NCI-H146 treated with DMSO at 0.1 percent for 48 hours (cell line): ENCODE results near the gene OAF.

Source experiments
- DNase-seq: peaks from one replicate; lab custom pipeline; 2025; ENCODE audit not compliant: unreplicated experiment; lab: John Stamatoyannopoulos, UW

Gene OAF

DNA sequence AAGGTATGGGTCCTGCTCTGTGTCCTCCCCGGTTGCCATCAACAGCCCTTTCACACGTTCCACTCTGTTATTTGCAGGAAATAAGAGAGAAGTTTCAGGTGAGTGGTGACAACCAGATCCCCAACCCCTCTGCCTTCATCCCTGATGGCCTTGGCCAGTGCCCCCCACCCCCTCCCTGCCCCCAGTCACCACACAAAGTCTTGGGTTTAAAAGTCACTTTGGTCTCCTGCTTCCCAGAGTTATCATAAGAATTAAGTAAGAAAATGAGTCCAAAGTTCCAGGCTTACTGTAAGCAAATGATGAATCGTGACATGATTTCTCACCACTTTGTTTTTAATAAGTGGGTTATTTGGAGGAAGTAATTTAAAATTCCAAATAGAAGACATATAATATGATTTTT, 9.2 kb upstream of the OAF start:
- no peak for DNase-seq

DNA sequence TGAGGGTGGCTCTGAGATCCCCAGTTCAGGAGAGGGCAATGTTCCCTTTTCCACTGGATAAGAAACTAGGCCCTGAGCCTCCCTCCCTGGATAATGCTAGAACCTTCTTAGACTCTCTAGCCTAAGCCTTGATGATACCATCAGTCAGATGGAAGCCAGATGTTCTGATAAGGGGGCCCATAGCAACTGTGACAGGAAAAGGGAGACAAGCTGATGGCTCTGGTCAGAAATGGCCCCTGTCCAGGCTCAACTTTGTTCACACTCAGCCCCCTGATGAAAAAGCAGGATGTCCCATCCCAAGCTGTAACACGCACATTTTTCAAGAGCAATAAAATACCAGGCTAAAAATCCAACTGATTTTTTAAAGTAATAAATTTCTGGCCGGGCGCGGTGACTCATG, 7.2 kb upstream of the OAF start:
- DNase-seq = no peak

DNA sequence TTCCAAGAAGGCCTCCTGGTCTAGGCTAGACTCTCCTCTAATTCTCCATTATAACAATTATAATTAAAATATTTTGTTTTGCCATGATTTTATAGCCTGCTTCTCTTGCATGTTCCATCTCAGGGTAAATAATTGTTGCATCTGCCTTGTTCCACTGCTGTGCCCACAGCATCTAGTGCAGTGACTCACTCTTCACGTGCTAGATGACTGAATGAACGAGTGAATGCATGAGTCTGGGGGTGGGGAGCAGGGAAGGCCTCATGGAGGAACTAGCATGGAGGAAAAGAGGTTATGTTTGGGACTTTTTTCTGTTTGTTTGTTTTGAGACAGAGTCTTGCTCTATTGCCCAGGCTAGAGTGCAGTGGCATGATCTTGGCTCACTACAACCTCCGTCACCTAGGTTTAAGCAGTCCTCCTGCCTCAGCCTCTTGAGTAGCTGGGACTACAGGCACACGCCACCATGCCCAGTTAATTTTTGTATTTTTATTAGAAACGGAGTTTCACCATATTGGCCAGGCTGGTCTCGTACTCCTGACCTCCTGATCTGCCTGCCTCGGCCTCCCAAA, 5.2 kb upstream of the OAF start:
- no peak for DNase-seq

DNA sequence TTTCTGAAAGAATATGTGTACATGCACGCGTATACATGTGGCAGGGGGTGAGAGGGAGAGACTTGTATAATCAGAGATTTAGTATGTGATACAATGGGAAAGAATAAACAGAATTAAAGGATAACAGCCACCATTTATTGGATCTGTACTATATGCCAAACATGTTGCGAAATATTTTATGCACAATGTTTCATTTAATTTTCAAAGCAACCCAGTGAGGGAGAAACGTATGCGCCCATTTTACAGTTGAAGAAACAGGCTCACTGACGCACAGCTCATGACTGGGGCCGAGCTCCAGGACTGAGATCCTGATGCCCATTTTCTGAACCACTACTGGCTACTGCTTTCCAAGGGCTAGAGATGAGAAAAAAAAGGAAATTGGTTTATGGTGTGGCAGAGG, 3.3 kb upstream of the OAF start:
- DNase-seq = no peak

DNA sequence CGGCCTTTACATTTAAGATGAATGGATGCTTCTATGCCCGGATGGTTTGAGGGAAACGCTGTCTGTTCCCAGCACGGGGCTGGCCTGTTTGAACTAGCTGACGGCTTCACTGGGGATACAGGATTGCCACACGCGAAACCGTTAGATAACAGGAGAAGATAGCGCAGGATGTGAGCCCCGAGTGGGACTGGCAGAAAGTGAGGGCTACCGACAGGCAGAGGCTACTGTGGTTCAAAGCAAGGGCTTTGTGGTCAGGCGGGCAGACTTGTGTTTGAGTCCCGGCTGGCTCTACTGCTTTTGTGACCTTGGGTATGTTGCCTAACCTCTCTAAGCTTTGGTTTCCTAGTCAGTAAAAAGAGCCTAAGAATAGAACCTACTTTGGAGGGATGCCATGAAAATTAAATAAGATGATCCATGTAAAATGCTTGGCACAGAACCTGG, 2.8 kb upstream of the OAF start:
- DNase-seq = no peak

DNA sequence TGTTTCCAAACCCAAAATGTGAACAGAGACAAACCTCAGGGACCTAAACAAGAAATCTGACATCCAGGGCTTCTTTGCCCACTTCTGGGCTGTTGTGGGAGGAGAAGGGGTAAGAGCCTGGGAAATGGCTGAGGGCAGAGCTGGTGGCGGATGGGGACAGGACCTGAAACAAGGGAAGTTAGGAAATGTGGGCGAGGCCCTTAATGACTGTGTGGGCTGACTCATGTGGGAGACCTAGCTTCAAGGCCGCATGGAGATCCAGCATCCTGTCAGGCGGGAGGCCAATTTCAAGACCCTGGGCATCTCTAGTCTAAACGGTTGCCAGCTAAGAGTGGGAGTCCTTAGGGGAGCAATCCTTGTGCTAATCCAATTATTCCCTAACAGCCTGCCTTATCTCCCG, 2.1 kb upstream of the OAF start:
- no peak for DNase-seq

DNA sequence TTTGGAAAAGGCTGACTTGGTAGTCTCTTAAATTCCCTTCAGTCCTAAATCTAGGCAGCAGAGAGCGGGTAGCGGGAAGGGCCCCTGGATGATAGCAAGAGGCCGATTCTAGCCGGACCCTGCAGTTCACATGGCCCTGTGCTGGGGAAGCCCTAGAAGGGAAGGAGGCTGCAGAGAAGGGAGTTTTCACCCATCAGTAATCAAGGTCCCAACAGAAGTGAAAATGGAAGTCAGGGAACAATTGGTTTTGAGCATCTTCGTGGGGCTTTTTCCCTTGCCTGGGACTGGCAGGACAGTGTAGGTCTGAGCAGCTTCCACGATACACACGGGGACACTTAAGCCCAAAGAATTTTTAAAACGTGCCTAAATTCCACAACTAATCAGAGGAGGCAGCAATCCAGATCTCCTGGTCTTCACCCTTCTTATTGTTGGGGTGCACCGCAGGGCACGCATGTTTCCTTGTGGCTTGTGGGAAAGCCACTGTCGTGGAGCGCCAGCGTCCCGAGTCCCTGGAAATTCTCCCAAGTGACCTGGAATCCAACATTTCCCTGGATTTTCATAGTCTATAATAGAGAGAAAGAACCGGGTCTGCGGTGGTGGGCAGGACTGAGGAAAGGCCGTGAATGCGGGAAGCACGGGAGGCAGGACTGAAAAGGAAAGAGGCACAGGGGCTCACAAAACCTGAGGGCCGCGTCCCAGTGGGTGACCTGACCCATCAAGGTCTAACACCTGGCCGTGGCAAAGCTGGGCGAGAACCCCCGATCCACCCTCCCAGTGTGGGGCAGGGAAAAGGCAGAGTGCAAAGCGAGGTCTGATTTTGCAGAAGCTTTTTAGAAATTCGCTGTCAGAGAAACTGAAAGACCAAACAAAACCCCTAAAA, 846 bp upstream of the OAF start:
- no peak for DNase-seq

DNA sequence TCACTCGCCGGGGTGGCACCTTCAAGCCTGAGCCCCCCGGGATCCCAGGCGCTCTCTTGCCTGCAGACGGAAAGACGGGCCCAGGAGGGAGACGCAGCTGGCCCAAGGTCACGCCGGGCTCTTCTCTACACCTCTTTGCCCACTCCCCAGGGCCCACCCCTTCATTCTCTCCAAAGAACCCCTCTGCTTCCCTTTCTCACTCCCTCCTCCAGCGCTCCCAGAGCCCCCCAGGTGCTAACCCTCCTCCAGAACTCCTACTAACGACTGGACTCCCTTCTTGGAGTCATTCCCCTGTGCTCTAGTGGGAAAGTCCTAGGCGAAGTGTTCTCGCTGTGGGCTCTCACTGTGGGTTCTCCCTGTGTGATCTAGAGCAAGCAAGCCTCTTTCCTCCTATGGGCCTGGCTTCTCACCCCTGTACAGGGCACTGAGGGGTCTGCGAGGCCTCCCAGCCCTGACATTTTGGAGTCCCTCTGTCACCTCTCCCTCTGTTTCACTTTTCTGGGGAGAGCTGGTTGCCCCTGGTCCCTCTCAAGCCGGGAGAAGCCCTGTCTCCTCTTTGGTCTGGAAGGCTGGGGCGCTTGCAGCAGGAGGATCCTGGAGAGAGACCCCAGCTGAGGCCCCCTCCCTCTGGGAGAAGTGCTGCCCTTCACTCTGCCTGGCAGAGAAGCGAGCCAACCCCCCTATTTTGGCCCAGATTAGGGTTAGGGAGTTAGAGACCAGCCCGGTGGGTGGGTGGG, 858 bp downstream of the OAF start:
- no peak for DNase-seq

DNA sequence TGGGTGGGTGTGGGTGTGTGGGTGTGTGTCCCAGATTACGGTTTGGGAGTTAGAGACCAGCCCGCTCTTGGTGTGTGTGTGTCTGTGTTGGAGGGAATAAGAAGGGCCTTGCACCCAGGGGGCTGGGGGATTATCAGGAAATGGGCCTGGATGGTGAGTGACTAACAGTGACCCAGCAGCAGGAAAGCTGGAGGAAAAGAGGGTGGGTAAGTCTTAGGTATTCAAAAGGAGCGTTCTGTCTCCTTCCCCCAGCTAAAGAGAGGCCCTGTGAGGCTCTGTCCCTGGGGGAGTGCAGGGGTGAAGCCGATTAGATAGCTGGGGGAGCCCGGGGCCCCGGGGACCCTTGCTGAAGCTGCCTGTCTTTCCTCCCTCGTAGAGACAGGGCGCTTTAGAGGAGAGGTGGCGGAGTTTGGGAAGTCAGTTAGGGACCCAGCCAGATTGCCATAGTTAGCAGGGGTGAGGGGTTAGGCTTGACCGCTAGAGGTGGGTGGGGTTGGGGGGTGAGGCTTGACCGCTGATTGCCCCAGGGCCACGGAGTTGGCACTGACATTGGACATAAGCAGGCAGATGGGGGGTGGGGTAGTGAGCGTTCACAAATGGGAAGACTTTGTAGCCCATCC, 1.5 kb downstream of the OAF start:
- DNase-seq = no peak

DNA sequence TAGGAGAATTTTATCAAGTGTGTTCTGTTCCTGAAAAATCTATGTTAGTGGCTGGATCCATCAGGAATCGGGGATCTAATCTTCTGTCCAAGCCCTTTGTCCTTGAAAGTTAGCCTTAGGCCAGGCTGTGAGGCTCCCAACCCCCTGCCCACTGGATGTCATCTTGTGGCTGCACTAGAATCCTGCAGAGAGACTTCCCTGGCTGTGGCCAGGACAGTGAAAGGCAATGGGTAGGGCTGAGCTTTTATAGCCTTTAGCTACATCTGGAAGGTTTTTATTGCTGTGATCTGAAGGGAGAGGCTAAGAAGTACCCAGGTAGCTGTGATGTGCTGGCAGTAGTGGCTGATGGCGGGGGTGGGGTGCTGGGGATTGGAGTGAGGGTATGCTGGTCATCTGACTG, 2.1 kb downstream of the OAF start:
- no peak for DNase-seq

DNA sequence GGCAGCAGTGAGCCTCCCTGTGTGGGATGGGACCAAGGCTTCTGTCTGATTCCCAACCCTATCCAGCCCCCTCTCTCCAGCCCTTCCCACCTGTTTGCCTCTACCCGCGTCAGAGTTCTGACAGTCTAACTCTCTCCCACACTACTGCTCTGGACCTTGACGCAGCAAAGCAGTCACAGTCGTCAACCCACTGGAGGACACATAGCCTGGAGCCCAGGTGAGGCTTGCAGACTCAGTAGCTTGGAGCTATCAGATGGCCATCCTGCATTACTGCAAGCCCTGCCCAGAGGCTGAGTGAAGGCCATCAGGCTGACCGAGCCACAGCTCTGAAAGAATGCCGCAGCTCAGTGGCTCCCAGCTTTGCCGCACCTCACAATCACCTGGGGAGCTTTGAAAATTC, 3.7 kb downstream of the OAF start:
- no peak for DNase-seq

DNA sequence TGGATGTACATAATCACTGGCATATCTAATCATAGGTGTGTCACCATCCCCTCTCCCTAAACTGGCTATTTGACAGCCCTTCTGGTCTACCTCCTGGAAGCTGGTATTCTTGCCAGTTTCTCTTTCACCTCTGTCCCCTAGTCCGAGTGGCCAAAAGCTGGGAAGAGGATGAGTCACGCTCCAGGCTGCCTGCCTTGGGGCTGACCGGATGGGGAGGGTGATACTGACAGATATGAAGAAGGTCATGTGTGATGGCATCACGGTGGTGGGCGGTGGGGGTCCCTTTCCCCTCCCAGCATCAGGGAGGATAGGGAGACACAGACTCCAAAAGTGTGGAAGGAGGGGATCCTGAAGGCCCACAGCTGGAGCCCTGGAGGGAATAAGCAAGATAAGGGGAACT, 4.8 kb downstream of the OAF start:
- DNase-seq = no peak

DNA sequence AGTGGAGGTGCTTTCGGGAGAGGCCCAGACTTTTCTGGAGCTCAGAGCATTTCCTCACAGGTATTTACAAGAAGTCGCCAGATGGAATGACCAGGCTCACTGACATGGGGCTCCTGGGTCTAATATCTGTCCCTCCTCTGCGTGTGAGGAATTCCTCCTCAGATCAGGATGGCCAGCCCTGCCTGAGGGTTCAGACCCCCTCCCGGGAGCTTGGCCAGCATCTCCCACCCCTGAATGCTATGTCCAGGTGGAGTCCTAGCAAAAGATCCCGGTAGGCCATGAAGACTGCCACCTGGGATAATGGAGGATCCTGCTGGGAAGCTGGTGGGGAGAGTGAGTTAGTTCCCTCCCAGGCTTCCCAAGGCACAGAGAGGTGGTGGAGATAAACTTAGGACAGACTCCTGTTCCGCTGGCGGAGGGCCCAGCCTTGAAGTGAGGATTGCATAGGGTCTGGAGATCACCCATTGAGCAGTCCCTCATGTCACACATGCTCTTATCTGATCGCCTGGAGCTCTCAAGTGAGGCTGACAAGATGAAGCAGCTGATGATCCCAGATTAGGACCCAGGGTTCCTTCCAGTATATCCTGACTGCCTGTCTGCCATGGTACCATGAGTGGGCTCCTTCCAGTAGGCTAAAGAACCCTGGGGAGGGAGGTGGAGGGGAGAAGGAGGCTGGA, 5.7 kb downstream of the OAF start:
- no peak for DNase-seq

DNA sequence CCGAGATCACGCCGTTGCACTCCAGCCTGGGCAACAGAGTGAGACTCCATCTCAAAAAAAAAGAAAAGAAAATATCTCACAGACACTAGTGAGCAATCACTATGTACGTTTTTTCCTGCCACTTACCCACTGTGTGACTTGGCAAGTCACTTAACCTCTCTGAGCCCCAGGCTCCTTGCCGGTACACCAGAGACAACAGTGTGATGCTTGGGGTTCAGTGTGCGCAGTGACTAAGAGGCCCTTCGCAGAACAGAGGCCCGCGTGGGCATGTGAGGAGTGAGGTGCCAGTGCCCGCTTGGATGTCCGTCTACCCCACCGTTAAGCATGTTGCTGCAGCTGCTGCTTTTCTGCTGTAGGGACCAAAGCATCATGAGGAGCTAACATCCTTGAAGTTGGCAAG, 6.7 kb downstream of the OAF start:
- DNase-seq = no peak

DNA sequence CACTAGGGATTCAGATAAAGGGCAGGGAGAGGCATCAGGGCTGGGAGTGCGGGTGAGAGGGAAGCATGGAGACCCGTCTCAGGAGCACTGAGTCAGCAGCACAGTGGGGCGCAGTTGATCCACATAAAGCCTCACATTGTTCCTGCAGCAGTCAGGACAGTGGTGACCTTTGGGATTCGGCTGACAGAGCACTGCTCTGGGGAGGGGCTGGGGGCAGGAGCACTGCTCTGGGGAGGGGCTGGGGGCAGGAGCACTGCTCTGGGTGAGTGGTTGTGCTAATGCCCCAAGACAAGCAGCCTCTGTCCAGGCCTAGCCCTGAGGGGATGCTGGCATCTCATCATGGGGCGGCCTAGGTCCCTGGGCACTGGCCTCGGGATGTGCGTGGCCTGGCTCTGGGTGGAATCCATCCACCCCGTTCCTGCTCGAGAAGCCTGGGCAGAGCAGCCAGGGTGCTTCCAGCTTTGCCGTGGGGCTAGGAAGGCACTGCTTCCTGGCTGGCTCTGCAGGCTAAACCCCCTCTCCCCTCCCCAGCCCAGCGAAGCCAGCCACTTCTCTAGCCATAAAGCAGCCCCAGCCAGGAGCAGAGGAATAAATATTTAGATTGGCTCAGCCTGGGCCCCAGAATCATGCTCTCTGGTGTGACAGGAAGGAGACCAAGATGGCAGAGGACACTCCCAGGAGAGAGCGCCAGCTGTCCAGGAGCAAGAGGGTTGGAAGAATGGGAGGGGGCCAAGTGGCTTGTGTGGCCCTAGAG, 7.3 kb downstream of the OAF start:
- no peak for DNase-seq

DNA sequence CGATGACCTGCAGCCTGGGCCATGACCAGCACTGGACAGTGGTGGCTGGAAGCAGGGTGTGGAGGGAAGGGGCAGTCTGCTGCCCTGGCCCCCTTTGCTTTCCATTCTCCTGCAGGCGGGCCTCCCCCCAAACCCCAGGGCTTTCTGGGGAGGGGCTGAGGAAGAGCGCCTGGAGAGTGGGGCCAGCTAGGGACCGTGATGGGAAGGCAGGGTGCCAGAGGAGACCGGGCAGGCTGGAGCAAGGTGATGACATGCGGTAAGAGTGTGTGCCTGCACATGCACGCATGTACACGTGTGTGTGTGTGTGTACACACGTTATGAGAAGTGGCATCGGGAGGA, 7.8 kb downstream of the OAF start:
- no peak for DNase-seq

DNA sequence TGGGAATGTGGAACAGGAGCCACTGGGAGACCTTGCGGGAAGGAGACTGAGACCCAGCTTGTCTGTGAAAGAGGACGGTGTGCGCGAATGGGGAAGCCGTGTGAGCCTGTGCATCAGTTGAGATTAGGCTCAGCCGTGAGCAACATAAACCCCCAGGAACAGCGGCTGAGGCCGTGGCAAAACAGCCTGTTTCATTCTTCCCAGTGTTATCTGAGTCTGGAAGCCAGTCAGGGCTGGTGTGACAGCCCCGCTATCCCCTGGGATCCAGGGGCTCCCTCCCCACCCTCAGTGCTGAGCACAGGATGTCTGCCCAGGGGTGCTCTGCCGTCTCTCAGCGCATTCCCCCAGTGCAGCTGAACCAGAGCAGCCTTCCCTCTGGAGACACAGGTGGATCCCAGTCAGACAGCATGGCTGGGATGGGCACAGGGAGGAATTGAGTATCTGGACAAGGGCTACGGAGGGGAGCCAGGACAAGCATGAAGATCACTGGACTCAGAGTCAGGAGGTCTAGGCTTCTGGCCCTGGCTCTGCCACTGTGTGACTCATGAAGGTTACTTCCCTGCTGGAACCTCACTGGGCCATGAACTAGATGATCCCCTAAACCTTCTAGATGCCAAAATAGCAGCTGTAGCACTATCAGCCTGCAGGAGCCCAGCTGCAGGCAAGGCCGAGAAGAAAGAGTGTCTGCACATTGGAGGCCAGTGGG, 8.6 kb downstream of the OAF start:
- no peak for DNase-seq

DNA sequence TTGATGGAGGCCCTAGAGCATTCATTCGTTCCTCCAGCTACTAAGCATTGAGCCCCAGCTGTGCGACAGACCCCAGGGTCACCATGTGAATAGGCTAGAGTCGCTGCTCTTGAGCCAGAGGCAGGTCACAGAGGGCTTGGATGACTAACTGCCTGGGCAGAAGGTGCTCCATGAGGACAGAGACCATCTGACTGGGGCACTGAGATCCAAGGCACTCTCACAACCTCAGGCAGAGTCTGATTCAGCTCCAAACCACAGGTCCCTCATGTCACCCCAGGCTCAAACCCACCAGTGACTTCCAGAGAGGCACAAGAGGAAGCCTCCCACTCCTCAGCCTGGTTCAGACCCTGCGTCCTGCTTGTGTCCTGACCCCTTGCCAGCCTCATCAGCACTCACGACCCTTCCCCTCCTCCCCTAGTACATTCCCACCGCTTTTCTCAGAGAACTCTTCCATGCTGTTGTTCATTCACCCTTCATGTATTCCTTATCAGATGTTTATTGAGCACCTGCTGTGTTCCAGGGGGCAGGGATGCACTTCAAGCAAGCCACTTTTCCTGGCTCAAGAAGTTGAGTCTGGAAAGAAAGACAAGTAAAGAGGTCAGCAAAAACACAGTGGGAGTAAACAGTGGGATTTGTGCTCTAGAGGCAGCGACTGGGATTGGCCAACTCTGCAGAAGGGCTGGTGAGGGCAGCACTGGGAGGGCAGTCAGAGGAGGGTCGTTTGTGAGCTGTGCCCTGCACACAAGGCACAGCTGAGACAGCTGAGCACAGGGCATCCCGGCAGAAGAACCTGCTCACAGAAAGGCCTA, 9.3 kb downstream of the OAF start:
- no peak for DNase-seq

DNA sequence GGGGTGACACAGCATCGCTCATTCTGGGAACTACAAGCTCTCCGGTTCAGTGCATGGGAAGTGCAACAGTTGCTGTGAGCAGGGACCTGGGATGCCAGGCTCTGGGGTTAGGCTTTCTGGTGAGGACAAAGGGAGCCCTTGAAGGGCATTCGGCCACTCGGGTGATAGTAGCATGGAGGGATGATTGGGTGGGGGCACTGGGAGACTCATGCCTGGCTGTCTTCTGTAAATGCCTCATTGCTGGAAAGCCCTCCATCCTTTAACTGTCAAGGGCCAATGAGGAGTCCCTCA, 9.9 kb downstream of the OAF start:
- no peak for DNase-seq
